Measurements from ENCODE around the gene FBRSL1. TPM values are rescaled to one million over a fixed set of nuclear protein-coding genes. Genes with fewer than 3 reads are reported as not detected.
A peak's percentile ranks its signal among the peaks of the same experiment; 100 is the strongest.

FBRSL1 gene
- total RNA-seq, 1 donor from 2014 or later, result 211 TPM

GRCh38 chr12:132505105-132505851, 15.3 kb downstream of the FBRSL1 start:
- DNase-seq, result no peak
- Mint-ChIP-seq H3K27ac (ENCODE audit: unreplicated experiment) (peak overlapping the region; percentile 97), H3K4me1 (ENCODE audit: low read depth, unreplicated experiment) (peaks cover 29% of the 10 kb centered on the region), H3K36me3 (ENCODE audit: unreplicated experiment) (no peaks in the 10 kb centered on the region), H3K4me3 (ENCODE audit: unreplicated experiment) (no peak overlapping the region), H3K27me3 (ENCODE audit: unreplicated experiment) (peaks cover 4% of the 10 kb centered on the region), H3K9me3 (ENCODE audit: unreplicated experiment) (peaks cover 7% of the 10 kb centered on the region)
- no peak for TF ChIP-seq CTCF (IDR thresholded peaks at IDR 0.05; ENCODE audit: partially characterized antibody, unreplicated experiment)

GRCh38 chr12:132505852-132506219, 15.9 kb downstream of the FBRSL1 start:
- no peak for TF ChIP-seq CTCF (IDR thresholded peaks at IDR 0.05; ENCODE audit: partially characterized antibody, unreplicated experiment)
- peak overlapping the region; percentile 97 for H3K27ac Mint-ChIP-seq (ENCODE audit: unreplicated experiment)

GRCh38 chr12:132506328-132507160, 16.6 kb downstream of the FBRSL1 start:
- DNase-seq, result peak; percentile 76
- Mint-ChIP-seq H3K9me3 (ENCODE audit: unreplicated experiment) (peaks cover 10% of the 10 kb centered on the region), H3K4me1 (ENCODE audit: low read depth, unreplicated experiment) (peaks cover 28% of the 10 kb centered on the region), H3K27me3 (ENCODE audit: unreplicated experiment) (peaks cover 4% of the 10 kb centered on the region), H3K27ac (ENCODE audit: unreplicated experiment) (peak overlapping the region; percentile 97), H3K4me3 (ENCODE audit: unreplicated experiment) (peak overlapping the region; percentile 60), H3K36me3 (ENCODE audit: unreplicated experiment) (no peaks in the 10 kb centered on the region)
- TF ChIP-seq CTCF (IDR thresholded peaks at IDR 0.05; ENCODE audit: partially characterized antibody, unreplicated experiment), result no peak

More at GRCh38 chr12:132505852-132506219, 15.9 kb downstream of the FBRSL1 start:
- H3K27me3 Mint-ChIP-seq (ENCODE audit: unreplicated experiment), result peaks cover 4% of the 10 kb centered on the region
- peaks cover 10% of the 10 kb centered on the region for H3K9me3 Mint-ChIP-seq (ENCODE audit: unreplicated experiment)
- H3K4me3 Mint-ChIP-seq (ENCODE audit: unreplicated experiment), result no peak overlapping the region
- peaks cover 28% of the 10 kb centered on the region for H3K4me1 Mint-ChIP-seq (ENCODE audit: low read depth, unreplicated experiment)
- H3K36me3 Mint-ChIP-seq (ENCODE audit: unreplicated experiment), result no peaks in the 10 kb centered on the region
- no peak for DNase-seq

- H3K4me1 Mint-ChIP-seq (ENCODE audit: low read depth, unreplicated experiment), result peaks cover 27% of the 10 kb centered on the region
- DNase-seq, result no peak
- H3K4me3 Mint-ChIP-seq (ENCODE audit: unreplicated experiment), result no peak overlapping the region
- H3K27me3 Mint-ChIP-seq (ENCODE audit: unreplicated experiment), result peaks cover 1% of the 10 kb centered on the region
- H3K27ac Mint-ChIP-seq (ENCODE audit: unreplicated experiment), result peak overlapping the region; percentile 97
- peaks cover 10% of the 10 kb centered on the region for H3K9me3 Mint-ChIP-seq (ENCODE audit: unreplicated experiment)
- no peaks in the 10 kb centered on the region for H3K36me3 Mint-ChIP-seq (ENCODE audit: unreplicated experiment)
- no peak for TF ChIP-seq CTCF (IDR thresholded peaks at IDR 0.05; ENCODE audit: partially characterized antibody, unreplicated experiment)
These were observed 17.2 kb downstream of the FBRSL1 start for GRCh38 chr12:132507161-132507538.

All from glutamatergic neuron (in vitro differentiated cells).